ENCODE measurements around the gene PPT2. TPM values are rescaled to one million over a fixed set of nuclear protein-coding genes. Genes with fewer than 3 reads are reported as not detected.
"Not testable (repeated sequence)": the region's sequence is repeated elsewhere in the genome, so short reads cannot be mapped to it uniquely, and the experiment has no call there.

Gene PPT2
- total RNA-seq, 2 donors from 2014 or later = 8.1 to 9.2 TPM

- Mint-ChIP-seq H3K27ac (peak overlapping the region; percentile 94), H3K4me3 (peak overlapping the region; percentile 92), H3K27me3 (no peaks in the 10 kb centered on the region), H3K36me3 (ENCODE audit: low read depth) (peaks cover 7% of the 10 kb centered on the region), H3K4me1 (peaks cover 42% of the 10 kb centered on the region)
- DNase-seq (peak; percentile 96 to 100 (median 99)), ATAC-seq (peak; percentile 83)
- H3K9me3 ChIP-seq (ENCODE audit: control insufficient read depth, low read length, poor library complexity, severe bottlenecking) = no peaks in the 10 kb centered on the region
These were observed 41.6 kb downstream of the PPT2 start for GRCh38 chr6:32195652-32195901.

DNA sequence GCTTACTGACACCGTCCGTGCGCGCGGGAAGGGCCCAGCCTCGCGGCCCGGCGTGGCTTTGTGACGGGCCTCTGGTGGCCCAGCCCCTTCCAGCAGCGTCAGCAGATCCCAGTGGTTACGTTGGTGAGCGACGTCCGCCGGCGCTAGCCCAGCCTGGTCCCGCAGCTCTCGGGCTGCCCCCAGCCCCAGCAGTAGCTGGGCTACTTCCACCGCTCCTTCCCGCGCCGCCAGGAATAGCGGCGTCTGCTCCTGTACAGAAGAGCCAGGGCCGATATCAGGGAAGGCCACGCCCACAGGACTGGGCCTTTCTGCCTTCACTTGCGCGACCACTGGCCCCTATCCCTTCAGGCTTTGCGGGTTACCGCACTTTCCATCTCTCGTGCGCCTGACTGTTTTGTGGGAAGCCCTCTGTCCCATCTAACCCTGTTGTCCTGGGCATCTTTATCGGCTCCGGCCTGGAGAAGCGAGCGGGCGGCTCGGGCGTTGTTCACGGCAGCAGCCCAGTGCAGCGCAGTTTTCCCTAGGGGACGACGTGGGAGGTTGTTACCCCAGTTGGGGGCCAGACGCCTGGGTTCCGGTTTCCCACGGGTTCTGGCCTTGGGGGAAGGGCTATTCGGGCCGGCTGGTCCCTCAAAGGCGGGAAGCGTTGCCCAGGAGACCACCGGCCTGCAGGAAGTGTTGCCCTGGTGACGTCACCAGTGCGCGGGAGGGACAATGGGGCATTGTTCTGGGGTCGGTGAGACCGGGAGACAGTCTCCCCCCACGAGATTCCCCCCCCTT is 42.2 kb downstream of the PPT2 start:
- Mint-ChIP-seq H3K36me3 (ENCODE audit: low read depth) (peaks cover 7% of the 10 kb centered on the region), H3K27ac (peak overlapping the region; percentile 94), H3K4me1 (peaks cover 40% of the 10 kb centered on the region), H3K4me3 (peak overlapping the region; percentile 92), H3K27me3 (no peaks in the 10 kb centered on the region)
- H3K9me3 ChIP-seq (ENCODE audit: control insufficient read depth, low read length, poor library complexity, severe bottlenecking) = no peaks in the 10 kb centered on the region
- DNase-seq (peak in 2 of 3 donors; percentile 40), ATAC-seq (peak; percentile 84)

DNA sequence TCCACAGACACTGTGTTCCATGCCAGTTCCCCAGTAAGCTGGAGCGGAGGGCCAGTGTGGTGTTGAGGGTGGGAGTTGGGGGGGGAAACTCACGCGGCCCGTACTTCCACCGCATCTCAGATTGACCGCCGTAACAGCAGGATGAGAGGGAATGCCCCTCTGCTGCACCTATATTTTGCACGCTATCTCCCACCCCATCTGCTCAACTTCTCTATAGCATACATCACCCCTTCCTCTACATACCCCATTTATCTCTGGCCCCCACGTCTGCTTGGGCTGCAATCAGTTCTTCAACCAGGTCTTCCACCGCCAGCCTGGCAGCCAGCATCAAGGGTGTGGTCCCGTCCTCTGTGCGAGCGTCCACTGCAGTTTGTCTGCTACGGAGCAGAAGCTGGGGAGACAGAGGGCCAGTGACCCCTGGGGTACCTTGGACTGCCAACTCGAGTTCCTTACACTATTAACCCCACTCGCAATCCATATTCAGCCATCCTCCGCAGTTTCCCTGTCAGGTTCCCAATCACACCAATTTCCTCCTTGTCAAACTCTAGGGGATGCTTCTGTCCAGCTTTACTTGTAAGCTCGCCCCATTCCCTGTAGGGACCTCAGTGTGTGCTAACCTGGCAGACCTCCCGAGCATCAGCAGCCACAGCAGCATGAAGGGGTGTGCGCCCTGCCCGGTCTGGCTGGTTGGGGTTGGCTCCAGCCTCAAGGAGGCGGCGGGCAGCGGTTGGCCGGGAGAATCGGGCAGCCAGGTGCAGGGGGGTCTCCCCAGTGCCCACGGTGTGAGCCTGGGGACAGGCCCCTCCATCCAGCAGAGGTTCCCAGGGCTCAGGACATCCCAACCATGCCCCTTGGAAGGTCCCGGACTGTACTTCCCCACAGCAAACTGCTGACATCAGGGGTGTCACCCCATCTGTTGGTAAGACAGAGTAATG is 43.0 kb downstream of the PPT2 start:
- Mint-ChIP-seq H3K27me3 (no peaks in the 10 kb centered on the region), H3K4me3 (peak overlapping the region; percentile 92), H3K36me3 (ENCODE audit: low read depth) (no peaks in the 10 kb centered on the region), H3K27ac (peak overlapping the region; percentile 94), H3K4me1 (peaks cover 34% of the 10 kb centered on the region)
- no peak for ATAC-seq
- no peak for DNase-seq
- H3K9me3 ChIP-seq (ENCODE audit: control insufficient read depth, low read length, poor library complexity, severe bottlenecking) = no peaks in the 10 kb centered on the region

DNA sequence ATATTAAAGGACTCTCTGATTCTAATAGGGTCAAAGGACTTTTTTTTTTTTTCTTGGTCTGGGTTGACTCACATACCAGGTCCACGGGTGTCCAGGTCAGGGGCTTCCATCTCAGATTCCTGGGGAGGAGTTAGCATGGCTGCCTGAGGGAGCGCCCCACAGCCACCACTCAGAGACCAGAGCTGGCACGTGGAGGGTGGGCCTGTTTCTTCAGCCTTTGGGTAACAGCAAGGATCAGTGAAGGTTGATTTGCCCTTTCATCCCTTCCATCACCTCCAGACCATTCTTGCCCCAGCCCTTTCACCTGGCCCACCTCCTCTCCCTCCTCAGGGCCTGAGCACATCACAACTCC is 44.4 kb downstream of the PPT2 start:
- DNase-seq (no peak), ATAC-seq (no peak)
- no peaks in the 10 kb centered on the region for H3K27me3 Mint-ChIP-seq
- peak overlapping the region; percentile 57 for H3K4me3 Mint-ChIP-seq
- no peaks in the 10 kb centered on the region for H3K36me3 Mint-ChIP-seq (ENCODE audit: low read depth)
- peaks cover 29% of the 10 kb centered on the region for H3K4me1 Mint-ChIP-seq
- no peaks in the 10 kb centered on the region for H3K9me3 ChIP-seq (ENCODE audit: control insufficient read depth, low read length, poor library complexity, severe bottlenecking)
- H3K27ac Mint-ChIP-seq = no peak overlapping the region

GRCh38 chr6:32198866-32199265 is 44.9 kb downstream of the PPT2 start:
- H3K4me3 Mint-ChIP-seq = peak overlapping the region; percentile 57
- no peaks in the 10 kb centered on the region for H3K9me3 ChIP-seq (ENCODE audit: control insufficient read depth, low read length, poor library complexity, severe bottlenecking)
- H3K36me3 Mint-ChIP-seq (ENCODE audit: low read depth) = no peaks in the 10 kb centered on the region
- DNase-seq (no peak), ATAC-seq (no peak)
- H3K27ac Mint-ChIP-seq = no peak overlapping the region
- H3K4me1 Mint-ChIP-seq = peaks cover 23% of the 10 kb centered on the region
- H3K27me3 Mint-ChIP-seq = no peaks in the 10 kb centered on the region

- ATAC-seq = no peak
- DNase-seq = no peak
- Mint-ChIP-seq H3K4me3 (no peak overlapping the region), H3K4me1 (peaks cover 11% of the 10 kb centered on the region), H3K27me3 (peaks cover 4% of the 10 kb centered on the region), H3K27ac (no peak overlapping the region), H3K36me3 (ENCODE audit: low read depth) (peaks cover 2% of the 10 kb centered on the region)
- H3K9me3 ChIP-seq (ENCODE audit: control insufficient read depth, low read length, poor library complexity, severe bottlenecking) = no peaks in the 10 kb centered on the region
These were observed 47.0 kb downstream of the PPT2 start for GRCh38 chr6:32200711-32201475.

DNA sequence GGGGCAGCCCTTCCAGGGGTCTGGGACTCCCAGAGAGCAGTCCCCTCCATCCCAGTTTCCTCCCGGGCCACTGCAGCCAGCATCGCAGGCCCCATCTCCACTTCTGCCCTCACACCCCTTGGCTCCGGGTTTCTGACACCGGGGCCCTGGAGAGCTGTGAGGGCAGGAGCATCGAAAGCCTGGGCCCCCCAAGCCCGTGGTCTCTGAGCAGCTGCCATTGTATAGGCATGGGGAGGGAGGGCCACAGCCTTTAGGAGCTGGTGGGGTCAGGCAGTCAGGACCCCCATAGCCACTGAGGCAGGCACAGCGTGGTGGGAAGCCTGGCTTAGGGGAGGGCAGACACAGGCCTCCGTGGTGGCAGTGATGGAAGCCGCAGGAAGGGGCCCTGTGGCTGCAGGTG is 48.2 kb downstream of the PPT2 start:
- H3K4me1 Mint-ChIP-seq = peaks cover 2% of the 10 kb centered on the region
- no peak overlapping the region for H3K27ac Mint-ChIP-seq
- peaks cover 4% of the 10 kb centered on the region for H3K27me3 Mint-ChIP-seq
- DNase-seq (no peak), ATAC-seq (no peak)
- H3K36me3 Mint-ChIP-seq (ENCODE audit: low read depth) = peaks cover 2% of the 10 kb centered on the region
- no peak overlapping the region for H3K4me3 Mint-ChIP-seq
- no peaks in the 10 kb centered on the region for H3K9me3 ChIP-seq (ENCODE audit: control insufficient read depth, low read length, poor library complexity, severe bottlenecking)

DNA sequence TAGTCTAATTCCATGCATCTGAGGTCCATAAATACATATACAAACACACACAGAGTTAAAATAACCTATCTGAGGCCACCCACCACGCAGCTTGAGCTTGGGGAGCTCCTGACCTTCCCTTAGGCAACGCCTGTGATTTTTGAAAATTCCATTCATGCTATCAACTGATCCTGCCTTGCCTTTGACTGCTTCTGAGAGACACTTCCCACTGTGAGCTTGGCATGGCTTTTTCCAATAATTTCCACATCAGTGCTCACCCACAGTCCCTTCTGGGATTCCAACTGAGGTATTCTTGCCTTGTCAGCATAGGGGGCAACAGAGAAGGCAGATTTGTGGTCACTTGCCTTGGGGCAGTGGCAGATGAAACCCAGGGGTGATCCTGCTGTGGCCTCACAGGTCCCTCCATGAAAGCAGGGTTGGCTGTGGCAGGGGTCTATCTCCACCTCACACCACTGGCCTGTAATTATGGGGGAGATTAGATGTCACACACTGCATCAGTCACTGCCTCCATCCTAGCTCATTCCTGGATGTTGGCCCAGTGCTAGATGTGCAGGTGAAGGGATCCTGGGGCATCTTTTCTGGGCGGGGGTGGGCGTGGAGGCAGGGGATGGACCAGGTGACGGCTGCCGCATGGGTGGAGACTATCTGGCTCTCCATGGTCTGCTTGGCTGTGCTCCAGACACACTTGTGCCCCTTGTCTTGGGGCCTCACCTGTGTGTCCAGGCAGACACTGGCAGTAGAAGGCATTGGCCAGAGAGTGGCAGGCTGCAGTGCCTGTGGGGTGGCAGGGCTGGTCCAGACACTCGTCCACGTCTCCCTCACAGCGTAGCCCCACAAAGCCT is 49.7 kb downstream of the PPT2 start:
- DNase-seq = no peak
- peaks cover 2% of the 10 kb centered on the region for H3K4me1 Mint-ChIP-seq
- H3K27me3 Mint-ChIP-seq = peaks cover 4% of the 10 kb centered on the region
- no peaks in the 10 kb centered on the region for H3K9me3 ChIP-seq (ENCODE audit: control insufficient read depth, low read length, poor library complexity, severe bottlenecking)
- H3K36me3 Mint-ChIP-seq (ENCODE audit: low read depth) = peaks cover 2% of the 10 kb centered on the region
- H3K27ac Mint-ChIP-seq = no peak overlapping the region
- no peak overlapping the region for H3K4me3 Mint-ChIP-seq
- ATAC-seq = no peak

DNA sequence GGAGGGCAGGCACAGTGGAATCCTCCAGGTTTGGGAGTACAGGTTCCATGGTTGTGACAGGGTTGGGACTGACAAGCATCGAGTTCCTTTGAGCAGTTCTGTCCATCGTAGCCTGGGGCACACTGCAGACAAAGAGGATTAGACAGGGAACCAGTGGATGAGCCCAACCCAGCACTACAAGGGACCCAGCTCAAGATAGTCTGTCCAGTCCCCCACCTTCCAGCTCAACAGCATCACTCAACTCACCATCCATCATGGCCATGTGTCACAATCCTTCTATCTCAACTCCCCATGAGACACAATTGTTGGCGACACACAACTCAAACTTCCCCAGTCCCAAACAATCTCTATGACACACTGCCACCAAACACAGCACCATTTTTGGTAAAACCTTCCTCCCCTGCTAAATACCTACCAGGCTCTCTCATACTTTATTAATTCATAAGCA is 50.4 kb downstream of the PPT2 start:
- Mint-ChIP-seq H3K36me3 (ENCODE audit: low read depth) (peaks cover 2% of the 10 kb centered on the region), H3K27ac (no peak overlapping the region), H3K4me3 (no peak overlapping the region), H3K27me3 (peaks cover 4% of the 10 kb centered on the region), H3K4me1 (peaks cover 2% of the 10 kb centered on the region)
- no peaks in the 10 kb centered on the region for H3K9me3 ChIP-seq (ENCODE audit: control insufficient read depth, low read length, poor library complexity, severe bottlenecking)
- DNase-seq (no peak), ATAC-seq (no peak)

GRCh38 chr6:32208996-32209395 is 55.1 kb downstream of the PPT2 start:
- no peaks in the 10 kb centered on the region for H3K9me3 ChIP-seq (ENCODE audit: control insufficient read depth, low read length, poor library complexity, severe bottlenecking)
- Mint-ChIP-seq H3K27me3 (peaks cover 4% of the 10 kb centered on the region), H3K4me3 (no peak overlapping the region), H3K36me3 (ENCODE audit: low read depth) (peaks cover 2% of the 10 kb centered on the region), H3K4me1 (peaks cover 6% of the 10 kb centered on the region), H3K27ac (no peak overlapping the region)
- ATAC-seq (no peak), DNase-seq (no peak)

DNA sequence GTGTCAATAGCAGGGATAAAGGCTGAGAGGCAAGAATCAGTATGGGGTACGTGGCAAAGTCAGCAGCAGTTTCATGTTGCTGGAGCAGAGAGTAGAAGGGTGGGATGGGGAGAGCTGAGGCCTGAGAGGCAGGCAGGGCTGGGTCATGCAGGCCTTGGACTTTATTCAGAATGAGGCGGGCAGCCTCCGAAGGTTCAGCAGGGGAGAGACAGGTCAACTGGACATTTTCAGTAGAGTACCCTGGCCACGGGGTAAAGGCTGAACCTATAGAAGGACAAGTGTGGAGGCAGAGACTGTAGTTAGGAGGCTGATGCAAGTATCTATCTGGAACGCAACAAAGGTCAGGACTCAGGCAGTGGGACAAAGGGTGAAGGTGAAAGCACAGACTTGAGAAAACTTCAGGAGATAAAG is 56.3 kb downstream of the PPT2 start:
- DNase-seq = no peak
- no peak overlapping the region for H3K4me3 Mint-ChIP-seq
- H3K36me3 Mint-ChIP-seq (ENCODE audit: low read depth) = no peaks in the 10 kb centered on the region
- H3K4me1 Mint-ChIP-seq = peaks cover 8% of the 10 kb centered on the region
- no peaks in the 10 kb centered on the region for H3K27me3 Mint-ChIP-seq
- H3K9me3 ChIP-seq (ENCODE audit: control insufficient read depth, low read length, poor library complexity, severe bottlenecking) = no peaks in the 10 kb centered on the region
- ATAC-seq = no peak
- H3K27ac Mint-ChIP-seq = no peak overlapping the region

- H3K27me3 Mint-ChIP-seq; ATAC-seq; H3K9me3 ChIP-seq (ENCODE audit: control insufficient read depth, low read length, poor library complexity, severe bottlenecking); H3K4me1 Mint-ChIP-seq; H3K4me3 Mint-ChIP-seq; H3K36me3 Mint-ChIP-seq (ENCODE audit: low read depth); DNase-seq: not testable (repeated sequence)
- peak overlapping the region; percentile 39 for H3K27ac Mint-ChIP-seq
These were observed 57.5 kb downstream of the PPT2 start for GRCh38 chr6:32211432-32211831.

Measured in T-helper 17 cell (primary cell).